ENCODE measurements around the gene DOC2A.

DOC2A gene

GRCh38 chr16:30005341-30006094 is 5.3 kb downstream of the DOC2A start:
- DNase-seq (ENCODE audit: low read depth), result no peak

GRCh38 chr16:30004811-30005242 is 6.0 kb downstream of the DOC2A start:
- DNase-seq (ENCODE audit: low read depth), result no peak

DNA sequence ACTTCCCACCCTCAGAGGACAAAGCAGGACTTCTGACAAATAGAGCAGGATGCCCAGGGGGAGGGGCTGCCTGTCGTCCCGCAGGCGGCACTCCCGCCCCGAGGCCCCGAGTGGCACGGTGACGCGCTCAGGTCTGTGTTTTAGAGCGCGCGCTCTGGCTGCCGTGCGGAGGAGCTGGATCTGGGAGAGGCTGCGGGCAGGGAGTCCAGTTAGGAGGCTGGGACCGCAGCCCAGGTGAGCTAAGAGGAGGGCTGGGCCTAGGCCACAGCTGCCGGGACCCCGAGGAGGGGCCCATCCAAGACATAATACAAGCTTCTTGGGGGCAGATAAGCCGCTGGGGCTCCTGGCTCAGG is 6.4 kb downstream of the DOC2A start:
- DNase-seq (ENCODE audit: low read depth), result no peak

GRCh38 chr16:30003670-30004423 is 7.0 kb downstream of the DOC2A start:
- DNase-seq (ENCODE audit: low read depth), result no peak

- DNase-seq (ENCODE audit: low read depth), result no peak
These were observed 8.0 kb downstream of the DOC2A start for GRCh38 chr16:30002614-30003346.

DNA sequence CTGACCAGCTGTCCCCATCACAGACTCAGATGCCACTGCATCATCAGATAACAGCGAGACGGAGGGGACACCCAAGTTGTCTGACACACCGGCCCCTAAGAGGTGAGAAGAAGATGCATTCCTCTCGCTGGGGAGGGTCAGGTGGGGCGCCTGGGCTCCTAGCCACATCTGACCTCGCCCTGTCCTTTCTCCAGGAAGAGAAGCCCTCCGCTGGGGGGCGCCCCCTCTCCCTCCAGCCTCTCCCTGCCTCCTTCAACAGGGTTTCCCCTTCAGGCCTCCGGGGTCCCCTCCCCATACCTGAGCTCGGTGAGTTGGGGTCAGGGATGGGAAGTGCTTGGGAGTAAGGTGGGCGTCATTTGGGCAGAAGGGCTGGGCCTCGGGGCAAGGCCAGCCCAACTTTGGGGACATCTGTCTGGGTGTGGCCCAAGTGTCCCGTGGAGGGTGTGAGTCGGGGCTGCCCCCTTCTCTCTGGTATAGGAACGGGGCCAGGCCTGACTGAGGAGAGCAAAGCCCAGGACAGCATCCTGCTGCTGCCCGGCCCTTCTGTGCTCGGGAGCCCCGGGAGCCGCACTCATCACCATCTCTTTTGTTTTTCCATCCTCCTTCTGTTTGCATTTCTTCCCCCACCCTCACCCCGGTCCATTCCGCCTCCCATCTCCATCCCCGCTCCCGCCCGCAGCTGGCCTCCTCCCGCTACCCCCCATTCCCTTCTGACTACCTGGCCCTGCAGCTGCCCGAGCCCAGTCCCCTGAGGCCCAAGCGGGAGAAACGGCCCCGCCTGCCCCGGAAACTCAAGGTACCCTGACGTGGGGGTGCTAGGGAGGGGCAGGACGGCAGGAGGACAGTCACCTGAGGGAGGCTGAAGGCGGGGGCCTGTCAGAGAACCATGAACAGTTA is 9.8 kb downstream of the DOC2A start:
- DNase-seq (ENCODE audit: low read depth), result no peak

DNA sequence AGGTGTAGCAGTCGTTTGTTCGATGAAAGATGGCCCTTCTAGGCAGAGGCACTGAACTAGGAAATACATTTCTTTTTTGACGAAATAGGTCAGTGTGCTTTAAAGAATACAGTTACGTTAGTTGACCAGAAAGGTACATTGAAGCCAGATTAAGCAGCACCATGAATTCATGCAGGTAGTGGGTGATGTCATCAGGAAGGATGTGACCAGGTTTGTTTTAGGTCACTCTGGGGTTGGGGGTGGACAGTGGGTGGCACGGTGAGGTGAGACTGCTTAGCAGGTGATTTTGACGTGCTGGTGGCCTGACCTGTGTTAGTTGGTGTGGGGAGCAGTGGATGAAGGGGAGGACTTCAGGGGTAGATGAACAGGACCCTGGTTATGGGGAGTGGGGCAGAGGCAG is 11.2 kb downstream of the DOC2A start:
- no peak for DNase-seq (ENCODE audit: low read depth)

DNA sequence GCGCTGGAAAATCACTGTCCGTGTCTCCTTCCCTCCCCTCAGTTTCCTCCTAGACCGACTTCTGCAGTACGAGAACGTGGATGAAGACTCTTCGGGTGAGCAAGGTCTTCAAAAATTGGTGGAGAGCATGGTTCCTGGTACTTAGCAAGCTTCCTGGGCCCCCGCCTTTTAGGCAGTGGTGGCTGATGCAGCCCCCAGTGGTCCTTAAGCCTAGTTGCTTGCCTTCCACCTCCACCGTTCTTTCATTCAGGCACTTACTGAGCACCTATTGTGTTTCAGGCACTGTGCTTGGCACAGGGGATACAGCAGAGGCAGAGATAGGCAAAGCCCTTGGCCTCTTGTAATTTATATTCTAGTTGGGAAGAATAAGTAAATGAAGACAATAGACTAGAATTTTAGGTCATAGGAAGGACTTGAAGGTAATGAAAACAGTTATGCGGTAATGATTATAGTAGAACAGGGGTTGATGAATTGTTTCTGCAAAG is 14.0 kb downstream of the DOC2A start:
- DNase-seq (ENCODE audit: low read depth), result no peak

DNA sequence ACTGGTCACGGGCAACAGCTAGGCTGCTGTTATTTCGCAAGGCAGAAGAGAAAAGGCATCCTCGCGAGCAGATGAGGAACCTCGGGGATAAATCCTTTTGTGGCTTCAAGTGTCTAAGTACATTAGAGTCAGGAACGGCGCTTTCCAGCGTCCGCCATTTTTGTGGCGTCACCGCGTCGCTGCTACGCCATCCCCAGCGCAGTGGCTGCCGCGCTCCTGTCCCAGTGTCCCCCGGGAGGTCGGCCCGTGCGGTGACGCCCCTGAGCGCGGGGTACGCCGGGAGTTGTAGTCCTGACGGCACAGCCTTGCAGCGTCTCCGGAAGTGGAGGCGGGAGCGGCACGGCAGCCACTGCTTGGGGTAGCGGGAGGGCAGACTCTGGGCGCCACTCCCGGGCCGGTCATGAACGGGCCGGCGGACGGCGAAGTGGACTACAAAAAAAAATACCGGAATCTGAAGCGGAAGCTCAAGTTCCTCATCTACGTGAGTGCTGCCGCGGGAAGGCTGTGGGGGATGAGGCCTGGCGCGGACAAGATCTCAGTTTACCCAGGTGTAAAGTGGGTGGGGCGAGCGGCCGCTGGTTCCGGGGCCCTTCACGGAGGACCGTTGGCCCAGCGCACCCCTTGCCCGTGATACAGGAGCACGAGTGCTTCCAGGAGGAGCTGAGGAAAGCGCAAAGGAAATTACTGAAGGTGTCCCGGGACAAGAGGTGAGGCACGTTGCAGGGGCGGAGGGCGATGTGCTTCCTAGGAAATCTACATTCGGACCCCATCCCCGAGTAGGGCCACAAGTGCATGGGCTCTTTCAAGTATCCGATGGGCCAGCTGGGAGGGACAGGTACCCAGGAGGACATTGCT is 14.7 kb downstream of the DOC2A start, which contains the start of gene INO80E:
Gene INO80E (plus strand): TSS at position 331 of the 855 bp plus-strand sequence. CDS start 70 bp downstream, at position 401.
- DNase-seq (ENCODE audit: low read depth), result peak; percentile 66

DNA sequence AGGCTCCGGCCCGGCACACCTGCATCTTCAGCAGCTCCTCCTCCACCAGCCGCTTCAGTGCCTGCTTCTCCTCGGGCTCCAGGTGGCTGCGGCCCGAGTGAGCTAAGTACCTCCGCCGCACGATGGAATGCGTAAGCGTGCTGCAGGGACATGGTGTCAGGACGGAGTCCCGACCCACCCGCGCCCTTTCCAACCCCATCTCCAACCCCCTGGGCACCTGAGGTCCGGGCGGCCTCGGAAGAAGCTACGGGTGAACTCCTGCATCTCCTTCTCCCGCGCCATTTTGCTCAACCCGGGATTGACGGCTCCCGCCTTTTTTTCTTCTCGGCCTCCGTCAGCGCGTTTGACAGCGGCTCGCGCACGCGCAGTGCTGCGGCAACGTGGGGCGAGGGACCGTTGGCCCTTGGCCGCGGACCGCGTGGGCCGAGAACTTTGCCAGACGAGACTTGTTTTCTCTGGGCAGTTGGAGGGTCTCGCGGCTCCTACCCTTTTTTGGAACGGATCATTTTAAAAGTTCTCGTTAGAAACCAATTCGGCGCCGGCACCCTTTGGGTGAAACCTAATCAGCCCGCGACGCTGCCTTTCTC is 15.4 kb downstream of the DOC2A start, which contains the start of gene HIRIP3:
Gene HIRIP3 (minus strand): TSS at position 294 of the 587 bp plus-strand sequence. CDS start 12 bp downstream, at position 282.
- no peak for DNase-seq (ENCODE audit: low read depth)

- no peak for DNase-seq (ENCODE audit: low read depth)
These were observed 16.1 kb downstream of the DOC2A start for GRCh38 chr16:29994600-29995323.

DNA sequence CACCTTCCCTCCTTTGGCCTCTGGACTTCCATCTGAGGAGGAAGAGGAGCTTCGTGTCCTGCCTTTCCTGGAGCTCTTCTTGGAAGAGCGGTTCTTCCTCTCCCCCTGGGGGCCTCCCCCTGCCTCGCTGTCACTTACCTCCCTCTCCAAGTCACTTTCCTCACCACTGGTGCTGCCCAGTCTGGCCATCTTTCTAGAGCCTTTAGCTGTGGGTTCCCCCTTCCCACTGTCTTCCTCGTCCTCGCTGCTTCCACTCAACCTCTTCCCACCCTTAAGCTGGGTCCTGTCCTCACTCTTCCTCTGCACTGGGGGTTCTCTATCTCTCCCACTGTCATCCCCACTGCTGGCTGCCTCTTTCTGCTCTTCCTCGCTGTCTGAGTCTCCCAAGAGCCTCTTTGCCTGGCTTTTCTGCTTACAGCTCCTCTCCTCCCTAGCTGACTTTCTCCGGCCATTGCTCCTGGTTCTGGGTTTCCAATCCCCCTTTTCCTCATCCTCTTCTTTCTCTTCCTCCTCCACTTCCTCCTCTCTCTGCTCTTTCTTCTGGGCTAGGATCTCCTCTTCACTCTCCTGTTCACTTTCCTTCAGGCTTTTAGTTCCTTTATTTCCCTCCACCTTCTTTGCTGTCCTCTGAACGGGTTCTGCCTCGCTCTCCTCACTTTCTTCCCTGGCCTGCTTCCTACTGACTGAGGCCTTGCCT is 16.8 kb downstream of the DOC2A start:
- DNase-seq (ENCODE audit: low read depth), result no peak

GRCh38 chr16:29993191-29993902 is 17.5 kb downstream of the DOC2A start:
- no peak for DNase-seq (ENCODE audit: low read depth)

- DNase-seq (ENCODE audit: low read depth), result no peak
These were observed 18.4 kb downstream of the DOC2A start for GRCh38 chr16:29992344-29992967.

GRCh38 chr16:29991571-29991904 is 19.3 kb downstream of the DOC2A start:
- no peak for DNase-seq (ENCODE audit: low read depth)

GRCh38 chr16:29990883-29991570 is 19.8 kb downstream of the DOC2A start:
- no peak for DNase-seq (ENCODE audit: low read depth)

DNA sequence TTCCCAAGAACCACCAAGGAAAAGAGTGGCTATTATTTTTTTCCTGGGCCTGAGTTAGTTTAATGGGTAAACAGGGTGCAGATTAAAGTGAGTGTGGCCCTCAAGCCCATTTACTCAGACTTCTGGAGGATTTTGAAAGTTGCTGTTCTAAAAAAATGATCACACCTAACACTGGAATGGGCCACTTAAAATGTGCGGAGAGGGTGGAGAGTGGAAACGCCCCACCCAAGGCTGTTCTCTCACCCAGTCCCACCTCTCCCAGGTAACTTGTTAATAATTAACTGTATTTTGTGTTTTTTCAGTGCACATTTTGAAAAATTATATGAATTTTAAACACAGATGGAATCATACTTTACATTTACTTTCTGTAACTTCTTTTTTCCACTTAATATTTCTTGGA is 20.8 kb downstream of the DOC2A start:
- no peak for DNase-seq (ENCODE audit: low read depth)
